Stimulated activated CD8-positive, alpha-beta memory T cell treated with anti-CD3 and anti-CD28 coated beads, Interleukin-7, amount 100 ng/mL, for 1 hour (primary cell): ENCODE results near the gene FDX2.
A peak's percentile ranks its signal among the peaks of the same experiment; 100 is the strongest.

ENCODE experiments used
- DNase-seq, 2 donors: peaks; one replicate each; pipeline ENCODE4 v3.0.0-alpha.2; 2020; ENCODE audit warnings: low read depth in 2 of 2

Gene FDX2

DNA sequence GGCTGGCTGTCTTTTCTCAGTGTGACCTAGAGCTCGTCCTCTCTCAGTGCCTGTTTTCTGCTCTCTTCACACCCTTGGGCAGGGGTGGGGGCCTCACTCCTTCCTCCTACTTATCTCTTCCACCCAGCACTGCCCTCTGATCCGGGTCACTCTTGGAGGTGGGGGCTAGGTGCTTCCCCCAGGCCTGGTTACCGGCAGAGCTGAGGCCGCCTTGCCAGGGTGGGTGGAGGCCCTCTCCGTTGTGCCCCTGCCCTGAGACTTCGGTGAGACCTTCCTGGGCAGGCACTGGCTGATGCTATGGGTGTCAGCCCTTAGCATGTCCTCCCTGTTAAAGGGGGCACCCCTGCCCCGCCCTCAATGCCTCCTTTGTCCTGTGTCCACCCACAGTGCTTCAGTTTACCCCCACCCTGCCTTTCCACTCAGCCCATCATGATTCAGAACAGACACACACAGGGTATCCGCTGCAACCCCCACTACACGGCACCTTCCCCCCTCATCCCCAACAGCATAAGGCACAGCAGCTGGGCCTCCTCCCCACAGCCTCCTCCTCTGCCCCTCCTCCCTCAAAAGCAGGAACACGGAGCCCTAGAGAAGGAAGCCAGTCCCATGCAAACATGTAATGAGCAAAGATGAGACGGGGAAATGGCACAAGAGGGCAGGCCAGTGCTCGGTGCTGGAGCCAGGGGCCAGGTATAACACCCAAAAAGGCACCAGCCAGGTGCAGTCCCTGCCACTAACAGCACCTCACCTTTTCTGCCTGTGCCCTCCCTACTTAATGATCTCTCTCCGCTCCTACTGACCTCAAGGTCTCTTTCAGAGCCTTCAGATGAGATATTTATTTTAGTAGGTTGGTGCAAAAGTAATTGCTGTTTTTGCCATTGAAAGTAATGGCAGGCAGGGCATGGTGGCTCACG, 16.0 kb downstream of the FDX2 start:
- no peak for DNase-seq

DNA sequence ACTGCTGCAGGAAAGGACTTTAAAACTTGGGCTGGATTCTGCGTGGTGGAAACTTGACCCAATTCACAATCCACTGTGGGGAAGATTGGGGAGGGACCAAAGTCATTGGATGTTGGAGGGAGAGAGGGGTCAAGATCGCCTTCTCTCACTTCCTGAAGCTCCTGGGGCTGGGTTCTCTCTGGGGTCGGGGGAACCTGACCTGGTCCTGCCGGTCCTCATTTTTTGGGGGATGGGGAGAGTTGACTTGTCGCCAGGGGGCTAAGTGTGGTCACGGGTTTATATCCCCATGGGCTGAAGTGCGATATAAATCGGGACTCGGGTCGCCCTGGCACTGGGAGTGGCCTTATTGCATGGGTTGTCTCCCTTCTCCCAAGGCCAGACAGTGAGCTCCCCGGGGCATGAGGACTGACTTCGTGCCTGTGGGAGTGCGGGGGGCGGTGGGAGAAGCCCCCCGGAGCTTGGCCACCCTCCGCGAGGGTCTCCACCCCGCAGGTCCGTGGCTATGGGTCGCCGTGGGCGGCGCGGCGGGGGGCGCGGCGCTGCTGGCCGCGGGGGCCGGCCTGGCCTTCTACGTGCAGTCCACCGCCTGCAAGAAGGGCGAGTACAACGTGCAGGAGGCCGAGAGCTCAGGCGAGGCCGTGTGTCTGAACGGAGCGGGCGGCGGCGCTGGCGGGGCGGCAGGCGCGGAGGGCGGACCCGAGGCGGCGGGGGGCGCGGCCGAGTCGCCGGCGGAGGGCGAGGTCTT, 19.8 kb downstream of the FDX2 start:
- no peak for DNase-seq

- DNase-seq, result peak in 1 of 2 donors; percentile 40
These were observed 20.4 kb downstream of the FDX2 start for GRCh38 chr19:10295305-10295846.

GRCh38 chr19:10294368-10294697, 21.5 kb downstream of the FDX2 start:
- no peak for DNase-seq

- DNase-seq, result no peak
These were observed 22.0 kb downstream of the FDX2 start for GRCh38 chr19:10293637-10294367.

DNA sequence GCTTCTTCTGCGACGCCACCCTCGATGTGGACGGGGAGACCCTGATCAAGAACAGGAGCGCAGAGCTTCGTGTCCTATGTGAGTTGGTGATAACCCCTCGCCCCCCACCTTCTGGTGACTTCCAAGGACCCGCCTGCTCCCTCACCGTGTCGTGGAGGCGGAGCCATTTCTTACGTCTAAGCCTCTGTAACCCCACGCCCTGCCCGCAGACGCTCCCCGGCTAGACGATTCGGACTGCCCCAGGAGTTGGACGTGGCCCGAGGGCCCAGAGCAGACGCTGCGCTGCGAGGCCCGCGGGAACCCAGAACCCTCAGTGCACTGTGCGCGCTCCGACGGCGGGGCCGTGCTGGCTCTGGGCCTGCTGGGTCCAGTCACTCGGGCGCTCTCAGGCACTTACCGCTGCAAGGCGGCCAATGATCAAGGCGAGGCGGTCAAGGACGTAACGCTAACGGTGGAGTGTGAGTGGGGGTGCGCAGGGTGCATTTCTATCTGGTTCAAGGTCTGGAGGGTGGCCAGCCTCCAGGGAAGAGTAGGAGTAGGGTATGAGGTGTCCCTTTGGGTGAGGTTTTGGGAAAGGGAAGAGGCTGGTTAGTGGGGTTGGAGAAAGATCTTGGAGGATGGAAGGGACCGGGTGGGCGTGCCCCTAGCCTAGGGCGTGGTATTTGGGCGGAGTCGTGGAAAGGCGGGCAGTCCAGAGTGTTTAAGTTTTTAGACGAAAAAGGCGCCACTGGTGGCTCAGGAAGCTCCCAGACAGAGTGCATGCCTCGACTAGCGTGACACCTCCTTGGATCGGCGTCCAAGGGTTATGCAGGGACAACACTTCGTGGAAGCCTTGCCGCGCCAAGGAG, 22.8 kb downstream of the FDX2 start:
- DNase-seq, result no peak

DNA sequence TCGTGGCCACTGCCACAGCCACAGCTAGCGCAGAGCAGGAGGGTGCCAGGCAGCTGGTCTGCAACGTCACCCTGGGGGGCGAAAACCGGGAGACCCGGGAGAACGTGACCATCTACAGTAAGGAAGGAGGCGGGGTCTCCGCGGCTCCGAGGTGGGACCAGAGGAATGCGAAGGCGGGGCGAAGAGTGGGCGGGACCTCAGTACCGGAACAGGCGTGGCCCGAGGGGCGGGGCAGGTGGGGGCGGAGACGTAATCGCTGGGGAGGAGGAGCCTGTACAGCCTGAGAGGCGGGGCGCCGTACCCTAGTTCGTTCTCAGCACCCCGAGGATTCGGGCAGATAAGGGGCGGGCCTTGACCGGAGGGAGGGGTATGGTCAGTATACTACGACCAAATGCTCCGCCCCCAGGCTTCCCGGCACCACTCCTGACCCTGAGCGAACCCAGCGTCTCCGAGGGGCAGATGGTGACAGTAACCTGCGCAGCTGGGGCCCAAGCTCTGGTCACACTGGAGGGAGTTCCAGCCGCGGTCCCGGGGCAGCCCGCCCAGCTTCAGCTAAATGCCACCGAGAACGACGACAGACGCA, 23.5 kb downstream of the FDX2 start:
- peak in 1 of 2 donors; percentile 59 for DNase-seq

- no peak for DNase-seq
These were observed 24.1 kb downstream of the FDX2 start for GRCh38 chr19:10291554-10292205.

GRCh38 chr19:10290876-10291553, 24.8 kb downstream of the FDX2 start:
- DNase-seq, result no peak

GRCh38 chr19:10290357-10290875, 25.4 kb downstream of the FDX2 start:
- DNase-seq, result no peak

GRCh38 chr19:10289836-10290356, 25.9 kb downstream of the FDX2 start, which contains the start of gene ICAM5:
TSS of gene ICAM5 (plus strand) at chr19:10289952. CDS start at chr19:10290044, 92 bp downstream.
- DNase-seq, result no peak

DNA sequence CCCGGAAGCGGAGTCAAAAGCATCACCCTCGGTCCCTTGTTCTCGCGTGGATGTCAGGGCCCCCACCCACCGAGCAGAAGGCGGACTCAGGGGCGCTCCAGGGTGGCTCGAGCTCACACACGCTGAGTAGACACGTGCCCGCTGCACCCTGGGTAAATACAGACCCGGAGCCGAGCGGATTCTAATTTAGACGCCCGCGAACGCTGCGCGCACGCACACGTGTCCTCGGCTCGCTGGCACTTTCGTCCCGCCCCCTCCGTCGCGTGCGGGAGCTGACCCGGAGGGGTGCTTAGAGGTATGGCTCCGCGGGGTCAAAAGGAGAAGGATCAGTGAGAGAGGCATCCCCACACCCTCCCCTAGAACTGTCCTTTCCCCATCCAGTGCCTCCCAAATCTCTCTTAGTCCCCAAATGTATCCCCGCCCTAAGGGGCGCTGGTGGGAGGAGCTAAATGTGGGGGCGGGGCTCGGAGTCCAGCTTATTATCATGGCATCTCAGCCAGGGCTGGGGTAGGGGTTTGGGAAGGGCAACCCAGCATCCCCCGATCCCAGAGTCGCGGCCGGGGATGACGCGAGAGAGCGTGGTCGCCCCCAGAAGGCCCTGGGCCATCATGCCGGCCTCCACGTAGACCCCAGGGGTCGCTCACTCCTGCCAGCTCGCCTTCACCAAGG, 26.5 kb downstream of the FDX2 start:
- no peak for DNase-seq

DNA sequence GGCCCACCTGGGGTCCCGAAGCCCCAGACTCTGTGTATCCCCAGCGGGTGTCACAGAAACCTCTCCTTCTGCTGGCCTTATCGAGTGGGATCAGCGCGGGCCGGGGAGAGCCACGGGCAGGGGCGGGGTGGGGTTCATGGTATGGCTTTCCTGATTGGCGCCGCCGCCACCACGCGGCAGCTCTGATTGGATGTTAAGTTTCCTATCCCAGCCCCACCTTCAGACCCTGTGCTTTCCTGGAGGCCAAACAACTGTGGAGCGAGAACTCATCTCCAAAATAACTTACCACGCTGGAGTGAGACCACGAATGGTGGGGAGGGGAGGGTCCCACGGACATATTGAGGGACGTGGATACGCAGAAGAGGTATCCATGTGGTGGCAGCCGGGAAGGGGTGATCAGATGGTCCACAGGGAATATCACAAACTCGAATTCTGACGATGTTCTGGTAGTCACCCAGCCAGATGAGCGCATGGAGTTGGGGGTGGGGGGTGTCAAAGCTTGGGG, 27.1 kb downstream of the FDX2 start:
- no peak for DNase-seq

DNA sequence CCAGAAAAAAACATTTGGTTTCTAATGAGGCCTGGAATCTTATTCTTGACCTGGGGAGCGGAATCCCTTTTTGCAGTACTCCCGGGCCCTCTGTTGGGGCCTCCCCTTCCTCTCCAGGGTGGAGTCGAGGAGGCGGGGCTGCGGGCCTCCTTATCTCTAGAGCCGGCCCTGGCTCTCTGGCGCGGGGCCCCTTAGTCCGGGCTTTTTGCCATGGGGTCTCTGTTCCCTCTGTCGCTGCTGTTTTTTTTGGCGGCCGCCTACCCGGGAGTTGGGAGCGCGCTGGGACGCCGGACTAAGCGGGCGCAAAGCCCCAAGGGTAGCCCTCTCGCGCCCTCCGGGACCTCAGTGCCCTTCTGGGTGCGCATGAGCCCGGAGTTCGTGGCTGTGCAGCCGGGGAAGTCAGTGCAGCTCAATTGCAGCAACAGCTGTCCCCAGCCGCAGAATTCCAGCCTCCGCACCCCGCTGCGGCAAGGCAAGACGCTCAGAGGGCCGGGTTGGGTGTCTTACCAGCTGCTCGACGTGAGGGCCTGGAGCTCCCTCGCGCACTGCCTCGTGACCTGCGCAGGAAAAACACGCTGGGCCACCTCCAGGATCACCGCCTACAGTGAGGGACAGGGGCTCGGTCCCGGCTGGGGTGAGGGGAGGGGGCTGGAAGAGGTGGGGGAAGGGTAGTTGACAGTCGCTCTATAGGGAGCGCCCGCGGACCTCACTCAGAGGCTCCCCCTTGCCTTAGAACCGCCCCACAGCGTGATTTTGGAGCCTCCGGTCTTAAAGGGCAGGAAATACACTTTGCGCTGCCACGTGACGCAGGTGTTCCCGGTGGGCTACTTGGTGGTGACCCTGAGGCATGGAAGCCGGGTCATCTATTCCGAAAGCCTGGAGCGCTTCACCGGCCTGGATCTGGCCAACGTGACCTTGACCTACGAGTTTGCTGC, 28.7 kb downstream of the FDX2 start, which contains the start of gene ICAM4:
ICAM4 (plus strand) TSS at position 153 of the 935 bp plus-strand sequence; CDS start at position 211, 58 bp downstream.
- DNase-seq, result no peak

GRCh38 chr19:10285393-10285792, 30.4 kb downstream of the FDX2 start:
- DNase-seq, result no peak

- DNase-seq, result no peak
These were observed 30.9 kb downstream of the FDX2 start for GRCh38 chr19:10284960-10285278.
